WTC11 (cell line): Measurements from ENCODE around the gene CAMK2A. TPM values are rescaled to one million over a fixed set of nuclear protein-coding genes. Genes with fewer than 3 reads are reported as not detected.

Experiments used
- ATAC-seq: fragments of 200-7000 bp; cut with Tn5 transposase; 2 replicates; pipeline ENCODE4 v1.10.0; 2021; ENCODE audit warnings: mild to moderate bottlenecking, moderate library complexity
- Bru-seq: library from RNA; stranded (reverse); fragments of 400-500 nt; gene quantifications from one replicate; lab custom pipeline; 2021; lab: Mats Ljungman, UMichigan
- CTCF ChIA-PET: fragments of 300-600 bp; sonication (Branson Sonifier 250); formaldehyde crosslinking; loops from one replicate; lab custom pipeline; 2021; ENCODE audit warnings: antibody characterized with exemption; lab: Charles Lee
- POLR2A ChIA-PET: fragments of 350-600 bp; sonication (Branson Sonifier 250); formaldehyde crosslinking; loops from one replicate; lab custom pipeline; 2021; ENCODE audit warnings: antibody characterized with exemption; lab: Charles Lee
- DNase-seq: peaks from one replicate; pipeline ENCODE4 v3.0.0; 2021; ENCODE audit warnings: low spot score
- H3K27ac Mint-ChIP-seq: 2 replicates; pipeline ENCODE4 v1.8.0; 2021; ENCODE audit warnings: mixed read lengths
- H3K27me3 Mint-ChIP-seq: 2 replicates; pipeline ENCODE4 v1.8.0; 2021; ENCODE audit warnings: low read depth, mild to moderate bottlenecking, moderate library complexity, mixed read lengths
- H3K36me3 Mint-ChIP-seq: 2 replicates; pipeline ENCODE4 v1.8.0; 2021; ENCODE audit warnings: mixed read lengths
- H3K4me1 Mint-ChIP-seq: 2 replicates; pipeline ENCODE4 v1.8.0; 2022; ENCODE audit warnings: mixed read lengths
- H3K4me3 Mint-ChIP-seq: 2 replicates; pipeline ENCODE4 v1.8.0; 2021; ENCODE audit warnings: mild to moderate bottlenecking, moderate library complexity, mixed read lengths
- H3K9me3 Mint-ChIP-seq: 2 replicates; pipeline ENCODE4 v1.8.0; 2021; ENCODE audit warnings: mixed read lengths
- ATF2 ChIP-seq: sonication (generic); formaldehyde crosslinking; IDR thresholded peaks from 2 replicates; pipeline ENCODE4 v1.8.1; 2022; ENCODE audit warnings: low read depth, missing genetic modification reagents, borderline replicate concordance
- E2F1 ChIP-seq: sonication (generic); formaldehyde crosslinking; IDR thresholded peaks from 2 replicates; pipeline ENCODE4 v1.8.0; 2022; ENCODE audit warnings: mild to moderate bottlenecking, missing genetic modification reagents
- ERG ChIP-seq: fragments of 250-450 bp; sonication (Bioruptor Pico); IDR thresholded peaks from 2 replicates; pipeline ENCODE4 v1.8.0; 2021; ENCODE audit warnings: mild to moderate bottlenecking
- ETV6 ChIP-seq: sonication (generic); formaldehyde crosslinking; IDR thresholded peaks from 2 replicates; pipeline ENCODE4 v1.8.1; 2022; ENCODE audit warnings: mild to moderate bottlenecking, missing genetic modification reagents
- FOXJ3 ChIP-seq: sonication (generic); formaldehyde crosslinking; IDR thresholded peaks from 2 replicates; pipeline ENCODE4 v1.9.0; 2021; ENCODE audit warnings: missing genetic modification reagents, mild to moderate bottlenecking, borderline replicate concordance
- FOXP4 ChIP-seq: sonication (generic); formaldehyde crosslinking; IDR thresholded peaks from 2 replicates; pipeline ENCODE4 v1.8.0; 2022; ENCODE audit warnings: mild to moderate bottlenecking, missing genetic modification reagents
- GRHL2 ChIP-seq: fragments of 250-450 bp; sonication (Bioruptor Pico); IDR thresholded peaks from 2 replicates; pipeline ENCODE4 v1.8.0; 2022; ENCODE audit warnings: mild to moderate bottlenecking, moderate library complexity; ENCODE audit not compliant: insufficient replicate concordance, severe bottlenecking
- HMGA2 ChIP-seq: fragments of 250-450 bp; sonication (Bioruptor Pico); IDR thresholded peaks from 2 replicates; pipeline ENCODE4 v1.4.0; 2021; ENCODE audit warnings: mild to moderate bottlenecking, moderate library complexity
- JAZF1 ChIP-seq: fragments of 250-450 bp; sonication (Bioruptor Pico); IDR thresholded peaks from 2 replicates; pipeline ENCODE4 v1.9.0; 2021; ENCODE audit warnings: moderate library complexity, mild to moderate bottlenecking, inconsistent platforms
- MAX ChIP-seq: sonication (generic); formaldehyde crosslinking; IDR thresholded peaks from 2 replicates; pipeline ENCODE4 v1.8.0; 2022; ENCODE audit warnings: mild to moderate bottlenecking, missing genetic modification reagents
- PREB ChIP-seq: sonication (generic); formaldehyde crosslinking; IDR thresholded peaks from 2 replicates; pipeline ENCODE4 v1.8.1; 2022; ENCODE audit warnings: mild to moderate bottlenecking, missing genetic modification reagents, moderate library complexity, borderline replicate concordance
- PRRX2 ChIP-seq: fragments of 250-450 bp; sonication (Bioruptor Pico); IDR thresholded peaks from 2 replicates; pipeline ENCODE4 v1.8.0; 2021; ENCODE audit warnings: mild to moderate bottlenecking
- SMAD3 ChIP-seq: sonication (generic); formaldehyde crosslinking; IDR thresholded peaks from 2 replicates; pipeline ENCODE4 v1.8.0; 2022; ENCODE audit warnings: missing genetic modification reagents, mild to moderate bottlenecking, borderline replicate concordance
- SOX15 ChIP-seq: fragments of 250-450 bp; sonication (Bioruptor Pico); IDR thresholded peaks from 2 replicates; pipeline ENCODE4 v1.9.0; 2021; ENCODE audit warnings: mild to moderate bottlenecking
- TEAD1 ChIP-seq: sonication (generic); formaldehyde crosslinking; IDR thresholded peaks from 2 replicates; pipeline ENCODE4 v1.8.0; 2022; ENCODE audit warnings: mild to moderate bottlenecking, missing genetic modification reagents
- ZNF219 ChIP-seq: sonication (generic); formaldehyde crosslinking; IDR thresholded peaks from 2 replicates; pipeline ENCODE4 v1.8.0; 2023; ENCODE audit warnings: missing genetic modification reagents, mild to moderate bottlenecking, borderline replicate concordance
- ZNF232 ChIP-seq: sonication (generic); formaldehyde crosslinking; IDR thresholded peaks from 2 replicates; pipeline ENCODE4 v1.8.0; 2022; ENCODE audit warnings: mild to moderate bottlenecking, missing genetic modification reagents
- ZNF263 ChIP-seq: sonication (generic); formaldehyde crosslinking; IDR thresholded peaks from 2 replicates; pipeline ENCODE4 v1.8.1; 2022; ENCODE audit warnings: low read depth, mild to moderate bottlenecking, moderate library complexity, missing genetic modification reagents
- ZNF281 ChIP-seq: sonication (generic); formaldehyde crosslinking; IDR thresholded peaks from 2 replicates; pipeline ENCODE4 v1.8.0; 2023; ENCODE audit warnings: mild to moderate bottlenecking, missing genetic modification reagents
- ZNF512 ChIP-seq: sonication (generic); formaldehyde crosslinking; IDR thresholded peaks from 2 replicates; pipeline ENCODE4 v1.8.1; 2022; ENCODE audit warnings: missing genetic modification reagents, borderline replicate concordance
- long read RNA-seq, 3 experiments: library from RNA in 1 of 3; library from capped mRNA in 1 of 3; library from polyadenylated mRNA in 1 of 3; unstranded in 2 of 3; stranded (forward) in 1 of 3; transcript quantifications; one replicate each; pipeline ENCODE4 v2.0.0, GENCODE V29; 2021
- total RNA-seq: library from RNA; stranded (reverse); gene quantifications from 3 replicates; pipeline ENCODE4 v1.2.3, GENCODE V29; 2021

CAMK2A gene
- 0.13 to 0.16 TPM (median 0.14 TPM) in 3 replicates for total RNA-seq
- percentile 11 among the genes with signal in this experiment for Bru-seq, nascent RNA
- long read RNA-seq, experiment 1, partial matches to known transcripts: 0 of 1 reads
- long read RNA-seq, experiment 1, other reads (novel, unspliced or antisense): 1 of 1 reads
- long read RNA-seq, experiment 2: 0 reads
- long read RNA-seq, experiment 3: 0 reads

- peak; percentile 36 for ATAC-seq
- no peak within 1 kb of the TSS for H3K4me3 Mint-ChIP-seq
Observed at GRCh38 chr5:150289551-150290390, at the start of gene CAMK2A. CAMK2A (minus strand) TSS chr5:150289773; CDS start chr5:150289625, 148 bp downstream.

GRCh38 chr5:150339165-150339564 is 49.6 kb upstream of the CAMK2A start:
- Mint-ChIP-seq H3K4me3 (no peak overlapping the region), H3K27ac (no peak overlapping the region; the same call in 1 of the 2 replicates), H3K4me1 (0 out of 2 replicates have a peak, but pooled peaks cover 3% of the 10 kb centered on the region), H3K36me3 (no peaks in the 10 kb centered on the region), H3K27me3 (no peaks in the 10 kb centered on the region), H3K9me3 (peaks cover 5% of the 10 kb centered on the region; the same call in 1 of the 2 replicates)
- POLR2A ChIA-PET: no interaction called here
- CTCF ChIA-PET: interaction anchor here (1.1 to 1.3 kb wide), 2 partner anchors 12 to 67 kb away, joined by 4 to 5 read pairs; no protein-coding TSS in a partner anchor
- no peak for DNase-seq
- ATAC-seq: no peak
- TF ChIP-seq ATF2: no peak
- TF ChIP-seq ZNF281: no peak
- TF ChIP-seq ZNF512: no peak
- TF ChIP-seq MAX (CRISPR knock-in tag): no peak
- TF ChIP-seq TEAD1 (CRISPR knock-in tag): no peak

More at GRCh38 chr5:150289551-150290390, at the start of gene CAMK2A:
- POLR2A ChIA-PET: no interaction called here
- Mint-ChIP-seq H3K36me3 (no peaks in the 10 kb centered on the region), H3K4me1 (peaks cover 9% of the 10 kb centered on the region), H3K27me3 (no peaks in the 10 kb centered on the region; the same call in 1 of the 2 replicates), H3K9me3 (no peaks in the 10 kb centered on the region), H3K27ac (no peak within 1 kb of the TSS)
- TF ChIP-seq ZNF263 (CRISPR knock-in tag): no peak
- no peak for TF ChIP-seq PRRX2 (CRISPR knock-in tag)
- no peak for TF ChIP-seq ZNF232
- TF ChIP-seq SMAD3 (CRISPR knock-in tag): no peak
- no peak for TF ChIP-seq FOXJ3
- TF ChIP-seq ETV6 (CRISPR knock-in tag): no peak
- TF ChIP-seq HMGA2: no peak
- TF ChIP-seq PREB (CRISPR knock-in tag): no peak
- no peak for TF ChIP-seq SOX15
- TF ChIP-seq ZNF219: no peak
- no peak for TF ChIP-seq GRHL2
- TF ChIP-seq JAZF1 (CRISPR knock-in tag): no peak
- TF ChIP-seq ERG: no peak
- TF ChIP-seq FOXP4: no peak
- no peak for TF ChIP-seq E2F1 (CRISPR knock-in tag)
- peak; percentile 75 for DNase-seq
- CTCF ChIA-PET: interaction anchor here (0.6 to 5.4 kb wide), 5 partner anchors 10 to 338 kb away, joined by 3 to 27 read pairs (median 3); partner anchors contain the start of gene ARSI
